IMR-90 (cell line): Measurements from ENCODE around the gene FNDC3B. TPM values are rescaled to one million over a fixed set of nuclear protein-coding genes. Genes with fewer than 3 reads are reported as not detected.

Experiments
- ATAC-seq: fragments of 200-7000 bp; cut with Tn5 transposase; 2 replicates; pipeline ENCODE4 v1.9.1; 2020; ENCODE audit warnings: low read depth, mild to moderate bottlenecking, moderate library complexity
- BruUV-seq: library from RNA; stranded (reverse); fragments of 400-500 nt; replicated peaks from 2 replicates; lab custom pipeline; 2021; lab: Mats Ljungman, UMichigan
- CTCF ChIA-PET: fragments of 300-600 bp; formaldehyde crosslinking; extraction: SDS; loops from one replicate; lab custom pipeline; 2021; ENCODE audit warnings: antibody characterized with exemption; lab: Yijun Ruan, JAX
- POLR2A ChIA-PET: fragments of 300-600 bp; sonication (Branson Sonifier 250); formaldehyde crosslinking; loops from one replicate; lab custom pipeline; 2022; ENCODE audit warnings: antibody characterized with exemption; ENCODE audit not compliant: unreplicated experiment; lab: Charles Lee
- DNase-seq: peaks from one replicate; pipeline ENCODE4 v3.0.0; 2013
- H2AFZ ChIP-seq: replicated peaks from 2 replicates; pipeline ENCODE3; 2013; ENCODE audit warnings: low read length, mild to moderate bottlenecking; ENCODE audit not compliant: poor library complexity
- H2AK5ac ChIP-seq: 2 replicates; pipeline ENCODE4 v1.6.1; 2013; ENCODE audit warnings: low read depth, low read length, inconsistent platforms
- H2AK9ac ChIP-seq: replicated peaks from 2 replicates; pipeline ENCODE3; 2013; ENCODE audit warnings: mild to moderate bottlenecking, low read depth, low read length, moderate library complexity; ENCODE audit not compliant: poor library complexity
- H2BK120ac ChIP-seq: 2 replicates; pipeline ENCODE4 v1.6.1; 2013; ENCODE audit warnings: low read depth, low read length, inconsistent platforms
- H2BK15ac ChIP-seq: 3 replicates; pipeline ENCODE4 v1.6.1; 2013; ENCODE audit warnings: low read depth, low read length, inconsistent platforms
- H2BK20ac ChIP-seq: 2 replicates; pipeline ENCODE4 v1.6.1; 2013; ENCODE audit warnings: low read depth, mild to moderate bottlenecking, inconsistent platforms, low read length, moderate library complexity
- H2BK5ac ChIP-seq: 2 replicates; pipeline ENCODE4 v1.6.1; 2013; ENCODE audit warnings: mild to moderate bottlenecking, low read depth, low read length, inconsistent platforms; ENCODE audit not compliant: poor library complexity, severe bottlenecking
- H3K14ac ChIP-seq: replicated peaks from 2 replicates; pipeline ENCODE4 v1.6.1; 2013; ENCODE audit warnings: low read depth, low read length, inconsistent platforms
- H3K18ac ChIP-seq: 2 replicates; pipeline ENCODE4 v1.6.1; 2013; ENCODE audit warnings: low read depth, low read length, control low read depth
- H3K23ac ChIP-seq: 2 replicates; pipeline ENCODE4 v1.6.1; 2013; ENCODE audit warnings: low read depth, low read length, inconsistent platforms
- H3K27ac ChIP-seq: 2 replicates; pipeline ENCODE4 v1.5.1; 2013; ENCODE audit warnings: mild to moderate bottlenecking, control low read depth, low read length; ENCODE audit not compliant: insufficient read depth
- H3K27me3 ChIP-seq: 2 replicates; pipeline ENCODE4 v1.6.1; 2013; ENCODE audit warnings: low read length; ENCODE audit not compliant: control insufficient read depth, insufficient read depth
- H3K36me3 ChIP-seq: 2 replicates; pipeline ENCODE4 v1.6.1; 2013; ENCODE audit warnings: low read length, mixed read lengths; ENCODE audit not compliant: control insufficient read depth, insufficient read depth
- H3K4ac ChIP-seq: 2 replicates; pipeline ENCODE4 v1.6.1; 2013; ENCODE audit warnings: low read depth, low read length, inconsistent platforms
- H3K4me1 ChIP-seq: 2 replicates; pipeline ENCODE4 v1.6.1; 2013; ENCODE audit warnings: low read length, mixed read lengths; ENCODE audit not compliant: control insufficient read depth, insufficient read depth
- H3K4me2 ChIP-seq: 2 replicates; pipeline ENCODE4 v1.6.1; 2013; ENCODE audit warnings: low read depth, mild to moderate bottlenecking, control low read depth, low read length, moderate library complexity
- H3K4me3 ChIP-seq: 2 replicates; pipeline ENCODE4 v1.5.1; 2013; ENCODE audit warnings: low read depth, mild to moderate bottlenecking, control low read depth, low read length, moderate library complexity; ENCODE audit not compliant: insufficient read depth
- H3K56ac ChIP-seq: 2 replicates; pipeline ENCODE4 v1.6.1; 2013; ENCODE audit warnings: low read length, inconsistent platforms; ENCODE audit not compliant: insufficient read depth; ENCODE audit errors: extremely low read depth
- H3K79me1 ChIP-seq, 2 experiments: 2 replicates each; pipeline ENCODE4 v1.6.1; 2013; ENCODE audit warnings: low read length in 2 of 2, inconsistent platforms in 1 of 2, low read depth in 1 of 2
- H3K9ac ChIP-seq: 2 replicates; pipeline ENCODE4 v1.6.1; 2013; ENCODE audit warnings: low read depth, low read length, control low read depth
- H3K9me1 ChIP-seq: 2 replicates; pipeline ENCODE4 v1.6.1; 2013; ENCODE audit warnings: low read length, inconsistent platforms; ENCODE audit not compliant: insufficient read depth
- H3K9me3 ChIP-seq: 2 replicates; pipeline ENCODE4 v1.6.1; 2013; ENCODE audit warnings: low read length; ENCODE audit not compliant: control insufficient read depth, insufficient read depth
- H4K20me1 ChIP-seq: 2 replicates; pipeline ENCODE4 v1.6.1; 2013; ENCODE audit warnings: low read length, inconsistent platforms; ENCODE audit not compliant: insufficient read depth
- H4K5ac ChIP-seq: 2 replicates; pipeline ENCODE4 v1.6.1; 2013; ENCODE audit warnings: mild to moderate bottlenecking, low read depth, low read length, control low read depth
- H4K8ac ChIP-seq, 2 experiments: 2 replicates each; pipeline ENCODE4 v1.6.1; 2013; ENCODE audit warnings: low read depth in 2 of 2, low read length in 2 of 2, control low read depth in 1 of 2, inconsistent platforms in 1 of 2
- H4K91ac ChIP-seq: 2 replicates; pipeline ENCODE4 v1.6.1; 2013; ENCODE audit warnings: low read depth, low read length, inconsistent platforms; ENCODE audit not compliant: insufficient read depth
- BHLHE40 ChIP-seq: fragments of 150-350 bp; IDR thresholded peaks from 2 replicates; pipeline ENCODE4 v1.6.1; 2016; ENCODE audit warnings: mild to moderate bottlenecking, low read depth, low read length
- CEBPB ChIP-seq: IDR thresholded peaks from 2 replicates; pipeline ENCODE4 v1.6.1; 2012; ENCODE audit warnings: low read depth, low read length, improper control_type of control experiment
- CHD1 ChIP-seq: IDR thresholded peaks from 2 replicates; pipeline ENCODE4 v1.6.1; 2012; ENCODE audit warnings: low read depth, low read length, improper control_type of control experiment
- CTCF ChIP-seq: conservative IDR thresholded peaks from 2 replicates; pipeline ENCODE4 v1.5.1; 2012; ENCODE audit warnings: mild to moderate bottlenecking, low read depth, low read length, improper control_type of control experiment
- MAFK ChIP-seq: IDR thresholded peaks from 2 replicates; pipeline ENCODE4 v1.6.1; 2012; ENCODE audit warnings: low read depth, low read length, improper control_type of control experiment
- MAZ ChIP-seq: IDR thresholded peaks from 2 replicates; pipeline ENCODE4 v1.6.1; 2012; ENCODE audit warnings: low read depth, mild to moderate bottlenecking, low read length, improper control_type of control experiment, moderate library complexity, borderline replicate concordance
- MXI1 ChIP-seq: IDR thresholded peaks from 2 replicates; pipeline ENCODE4 v1.6.1; 2012; ENCODE audit warnings: low read depth, mild to moderate bottlenecking, low read length, moderate library complexity, borderline replicate concordance
- NFE2L2 ChIP-seq: fragments of 150-350 bp; IDR thresholded peaks from 2 replicates; pipeline ENCODE4 v1.6.1; 2016; ENCODE audit warnings: low read depth, mild to moderate bottlenecking, low read length
- POLR2A ChIP-seq: IDR thresholded peaks from 2 replicates; pipeline ENCODE4 v1.6.1; 2012; ENCODE audit warnings: mild to moderate bottlenecking, low read depth, low read length
- RAD21 ChIP-seq: IDR thresholded peaks from 2 replicates; pipeline ENCODE4 v1.6.1; 2012; ENCODE audit warnings: low read length, improper control_type of control experiment
- RCOR1 ChIP-seq: IDR thresholded peaks from 2 replicates; pipeline ENCODE4 v1.6.1; 2012; ENCODE audit warnings: mild to moderate bottlenecking, low read length, improper control_type of control experiment; ENCODE audit not compliant: insufficient replicate concordance
- RFX5 ChIP-seq: IDR thresholded peaks from 2 replicates; pipeline ENCODE4 v1.8.0; 2012; ENCODE audit warnings: low read depth, mild to moderate bottlenecking, low read length, moderate library complexity
- WGBS, 2 experiments: methylation state at CpG; one replicate each; pipeline versions ENCODE4 v1.1.5 to v1.1.7; 2013; ENCODE audit warnings: missing lambda C conversion rate in 2 of 2; ENCODE audit not compliant: insufficient read length in 1 of 2; ENCODE audit errors: extremely low coverage in 2 of 2; 5-methylcytosine and 5-hydroxymethylcytosine counted together
- dilution Hi-C: fragments of 300-500 bp; cut with HindIII; formaldehyde crosslinking; loops from one replicate; pipeline ENCODE4 v1.14.3; 2018; ENCODE audit warnings: low sequenced_read_pairs; ENCODE audit not compliant: unreplicated experiment
- in situ Hi-C: fragments of 300-500 bp; cut with MboI; formaldehyde crosslinking; loops from 3 replicates; pipeline ENCODE4 v1.14.3; 2019; ENCODE audit warnings: low sequenced_read_pairs, inconsistent platforms, mixed read lengths
- intact Hi-C: fragments of 100-400 bp; cut with micrococcal nuclease; formaldehyde crosslinking; loops from 2 replicates; pipeline ENCODE4 v1.10.0; 2022
- polyA plus RNA-seq, 3 experiments: library from polyadenylated mRNA; depleted of rRNA; stranded (reverse); fragments of >200 nt; gene quantifications; 2 replicates each; pipeline ENCODE4 v1.2.3, GENCODE V29; 2012; ENCODE audit warnings: low replicate concordance in 1 of 3
- total RNA-seq: library from RNA; depleted of rRNA; stranded (reverse); fragments of >200 nt; gene quantifications from 2 replicates; pipeline ENCODE4 v1.2.3, GENCODE V29; 2012
- TF ChIP-seq, protein P1 (sequence below): fragments of 150-350 bp; IDR thresholded peaks from 2 replicates; pipeline ENCODE4 v1.6.1; 2016; ENCODE audit warnings: low read depth, mild to moderate bottlenecking, low read length, moderate library complexity, borderline replicate concordance
- TF ChIP-seq, protein P2 (sequence below): fragments of 150-350 bp; IDR thresholded peaks from 2 replicates; pipeline ENCODE4 v1.6.1; 2017; ENCODE audit warnings: mild to moderate bottlenecking, antibody characterized with exemption, low read length, low read depth

The FNDC3B gene
- total and polyA plus RNA-seq, 2 of the 4 experiments (the other 2 are of a cell fraction): 23.9 to 150 TPM

- peaks cover 42% of the 10 kb centered on the region for H3K9me1 ChIP-seq
- peak overlapping the region; percentile 66 for H3K18ac ChIP-seq
- no peak overlapping the region for H2BK20ac ChIP-seq
- H2AFZ ChIP-seq: no peak overlapping the region
- in situ Hi-C loops (no loop called here), dilution Hi-C loops (no loop called here), intact Hi-C loops (no loop called here)
- no peak overlapping the region; the same call in 1 of the 2 replicates for H3K23ac ChIP-seq
- H2AK5ac ChIP-seq: peak overlapping the region; percentile 27; the same call in 1 of the 2 replicates
- H3K14ac ChIP-seq: no peak overlapping the region
- H3K56ac ChIP-seq: no peak overlapping the region
- no peak for DNase-seq
- H3K4me2 ChIP-seq: no peak overlapping the region
- ChIA-PET POLR2A (no interaction called here), CTCF (no interaction called here)
- BruUV-seq: no TSS peak
- H4K20me1 ChIP-seq: peaks cover 39% of the 10 kb centered on the region
- H2AK9ac ChIP-seq: no peak overlapping the region
- H3K9me3 ChIP-seq: no peaks in the 10 kb centered on the region
- no peak overlapping the region for H2BK5ac ChIP-seq
- H2BK120ac ChIP-seq: no peak overlapping the region
- H4K8ac ChIP-seq: 0 out of 4 replicates have a peak overlapping the region, but pooled peaks of 1 of the 2 experiments have one; percentile 22
- no peak overlapping the region for H4K5ac ChIP-seq
- WGBS, 2 experiments: no CpG with 5 or more reads among the region's 3 CpGs
- no peaks in the 10 kb centered on the region for H3K27me3 ChIP-seq
- TF ChIP-seq POLR2A: no peak
- TF ChIP-seq RAD21: no peak
- TF ChIP-seq NFE2L2: no peak
- TF ChIP-seq, protein P1, sequence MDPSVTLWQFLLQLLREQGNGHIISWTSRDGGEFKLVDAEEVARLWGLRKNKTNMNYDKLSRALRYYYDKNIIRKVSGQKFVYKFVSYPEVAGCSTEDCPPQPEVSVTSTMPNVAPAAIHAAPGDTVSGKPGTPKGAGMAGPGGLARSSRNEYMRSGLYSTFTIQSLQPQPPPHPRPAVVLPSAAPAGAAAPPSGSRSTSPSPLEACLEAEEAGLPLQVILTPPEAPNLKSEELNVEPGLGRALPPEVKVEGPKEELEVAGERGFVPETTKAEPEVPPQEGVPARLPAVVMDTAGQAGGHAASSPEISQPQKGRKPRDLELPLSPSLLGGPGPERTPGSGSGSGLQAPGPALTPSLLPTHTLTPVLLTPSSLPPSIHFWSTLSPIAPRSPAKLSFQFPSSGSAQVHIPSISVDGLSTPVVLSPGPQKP: no peak
- TF ChIP-seq RFX5: no peak
- TF ChIP-seq, protein P2, sequence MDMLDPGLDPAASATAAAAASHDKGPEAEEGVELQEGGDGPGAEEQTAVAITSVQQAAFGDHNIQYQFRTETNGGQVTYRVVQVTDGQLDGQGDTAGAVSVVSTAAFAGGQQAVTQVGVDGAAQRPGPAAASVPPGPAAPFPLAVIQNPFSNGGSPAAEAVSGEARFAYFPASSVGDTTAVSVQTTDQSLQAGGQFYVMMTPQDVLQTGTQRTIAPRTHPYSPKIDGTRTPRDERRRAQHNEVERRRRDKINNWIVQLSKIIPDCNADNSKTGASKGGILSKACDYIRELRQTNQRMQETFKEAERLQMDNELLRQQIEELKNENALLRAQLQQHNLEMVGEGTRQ: no peak
- no peak for TF ChIP-seq CHD1
- no peak for TF ChIP-seq RCOR1
- no peak for TF ChIP-seq MAZ
- TF ChIP-seq BHLHE40: no peak
- no peak for TF ChIP-seq MAFK
- TF ChIP-seq CTCF: no peak
- TF ChIP-seq CEBPB: no peak
- TF ChIP-seq MXI1: no peak
- peak overlapping the region; percentile 4; the same call in 1 of the 2 replicates for H4K91ac ChIP-seq
- H3K4me1 ChIP-seq: peaks cover 35% of the 10 kb centered on the region
- H2BK15ac ChIP-seq: no peak overlapping the region; the same call in 2 of the 3 replicates
- peaks cover 38 to 84% of the 10 kb centered on the region in 2 experiments for H3K79me1 ChIP-seq
- H3K4me3 ChIP-seq: no peak overlapping the region
- H3K9ac ChIP-seq: no peak overlapping the region
- no peak for ATAC-seq
- no peak overlapping the region for H3K4ac ChIP-seq
- H3K36me3 ChIP-seq: peaks cover 20% of the 10 kb centered on the region
- H3K27ac ChIP-seq: no peak overlapping the region
These were observed 243.5 kb downstream of the FNDC3B start for GRCh38 chr3:172282850-172283249.
